ENCODE results near the gene TSPAN8.
"Not testable (repeated sequence)": the region's sequence is repeated elsewhere in the genome, so short reads cannot be mapped to it uniquely, and the experiment has no call there.

Gene TSPAN8

DNA sequence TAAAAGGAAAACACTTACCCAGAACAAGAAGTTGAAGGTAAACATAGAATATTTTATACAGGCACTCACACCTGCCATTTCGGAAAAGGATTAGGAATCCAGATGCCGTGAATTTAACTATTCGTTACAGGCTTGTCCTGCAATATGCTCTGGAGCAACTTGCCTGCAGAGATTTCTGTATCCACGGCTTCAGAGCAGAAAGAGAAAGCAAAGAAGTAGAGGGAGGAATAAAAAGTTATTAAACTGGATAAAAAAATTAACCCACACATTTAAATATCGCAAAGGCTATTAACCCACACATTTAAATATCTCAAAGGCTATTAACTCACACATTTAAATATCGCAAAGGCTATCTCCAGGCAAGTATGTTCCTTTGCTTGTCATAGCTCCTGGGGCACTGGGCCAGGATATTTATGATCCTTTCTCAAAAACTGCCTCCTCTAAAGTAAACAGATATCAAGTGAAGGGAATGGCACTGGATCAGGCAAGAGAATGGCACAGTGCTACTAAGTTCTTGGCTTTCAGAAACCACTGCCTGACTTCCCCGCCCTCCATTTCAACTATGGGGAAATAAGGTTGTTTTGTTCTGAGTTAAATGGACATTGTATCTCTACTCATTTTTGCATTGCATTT is at the start of gene TSPAN8:
TSPAN8 (minus strand) TSS at position 399 of the 633 bp plus-strand sequence; CDS start at position 78, 321 bp downstream.
- DNase-seq = peak; percentile 29 to 79 (median 37)

GRCh38 chr12:71201136-71201679 is 43.4 kb upstream of the TSPAN8 start:
- peak in 2 of 3 experiments; percentile 34 to 81 for DNase-seq

DNA sequence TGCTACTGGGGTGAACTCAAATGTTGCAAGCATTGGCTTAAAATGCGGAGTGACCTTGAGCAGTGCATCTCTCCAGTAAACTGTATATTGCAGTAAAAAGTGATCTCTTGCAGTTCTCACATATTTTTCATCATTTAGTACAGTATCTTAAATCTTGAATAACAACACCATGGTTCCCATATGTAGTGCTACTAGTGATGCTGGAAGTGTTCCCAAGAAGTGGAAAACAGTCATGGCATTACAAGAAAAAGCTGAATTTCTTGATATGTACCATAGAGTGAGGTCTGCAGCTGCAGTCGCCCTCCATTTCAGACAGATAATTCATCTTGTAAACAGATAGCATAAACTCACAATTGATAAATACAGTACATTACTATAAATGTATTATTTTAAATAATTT is 42.9 kb upstream of the TSPAN8 start:
- no peak for DNase-seq

DNA sequence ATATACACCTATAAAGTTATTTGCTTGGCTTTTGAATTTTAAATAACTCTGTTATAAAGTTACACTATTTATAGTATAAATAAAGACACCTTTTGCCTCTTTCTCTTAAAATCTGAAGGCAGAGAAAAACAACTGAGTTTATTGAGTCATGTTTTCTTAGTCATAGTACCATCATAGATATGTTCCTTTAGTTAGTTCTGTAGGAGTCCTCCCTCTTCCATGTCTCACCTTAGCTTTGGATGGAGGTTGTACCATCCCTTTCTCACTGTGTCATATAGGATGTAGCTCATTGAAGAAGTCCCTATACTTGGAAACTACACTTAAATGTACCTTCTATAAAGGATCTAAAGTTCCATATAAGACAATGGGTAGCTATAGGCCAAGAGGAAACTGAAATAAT is 39.7 kb upstream of the TSPAN8 start:
- no peak for DNase-seq

DNA sequence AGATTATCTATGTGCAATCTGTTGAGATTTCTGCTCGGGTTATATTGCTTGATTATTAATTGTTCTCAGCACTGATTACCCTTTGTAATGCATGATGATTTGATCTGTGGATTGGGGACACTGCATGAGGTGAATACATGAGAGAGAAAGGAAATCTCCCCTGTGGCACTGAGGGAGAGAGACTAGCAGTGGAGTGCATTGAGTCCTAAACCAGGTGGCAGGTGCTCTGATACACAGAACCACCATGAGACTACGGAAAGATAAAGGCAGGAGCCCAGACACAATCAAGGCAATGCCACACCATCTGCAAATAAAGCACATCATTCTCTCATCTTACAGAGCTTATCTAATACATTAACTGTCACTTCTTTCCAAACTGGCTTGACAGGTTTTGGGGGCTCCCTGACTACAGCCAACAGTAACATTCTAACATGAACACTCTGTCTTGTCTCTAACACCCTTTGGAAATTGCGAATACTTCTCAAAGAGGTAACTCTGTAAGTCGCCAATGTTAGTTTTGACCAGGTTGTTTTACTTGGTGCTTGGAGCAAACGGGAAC is 37.6 kb upstream of the TSPAN8 start:
- DNase-seq = peak in 2 of 3 experiments; percentile 65 to 70

DNA sequence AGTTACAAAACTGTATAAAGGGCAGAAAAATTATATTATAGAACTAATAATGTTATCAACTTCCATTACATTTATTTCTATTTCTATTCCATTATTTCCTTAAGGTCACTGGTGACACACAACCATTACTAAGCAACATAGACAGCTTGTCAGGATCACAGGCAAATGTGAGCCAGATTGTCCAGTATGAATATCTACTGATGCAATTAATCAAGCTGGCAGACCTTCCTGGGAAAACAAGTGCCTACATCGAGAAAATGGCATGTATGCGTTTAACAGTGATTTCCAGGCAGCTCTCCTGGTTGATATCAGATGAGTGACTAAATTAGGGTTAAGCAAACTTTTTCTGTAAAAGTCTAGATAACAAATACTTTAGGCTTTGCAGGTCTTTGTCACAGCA is 36.9 kb upstream of the TSPAN8 start:
- peak in 2 of 3 experiments; percentile 12 to 42 for DNase-seq

GRCh38 chr12:71193041-71193440 is 35.2 kb upstream of the TSPAN8 start:
- DNase-seq = no peak

DNA sequence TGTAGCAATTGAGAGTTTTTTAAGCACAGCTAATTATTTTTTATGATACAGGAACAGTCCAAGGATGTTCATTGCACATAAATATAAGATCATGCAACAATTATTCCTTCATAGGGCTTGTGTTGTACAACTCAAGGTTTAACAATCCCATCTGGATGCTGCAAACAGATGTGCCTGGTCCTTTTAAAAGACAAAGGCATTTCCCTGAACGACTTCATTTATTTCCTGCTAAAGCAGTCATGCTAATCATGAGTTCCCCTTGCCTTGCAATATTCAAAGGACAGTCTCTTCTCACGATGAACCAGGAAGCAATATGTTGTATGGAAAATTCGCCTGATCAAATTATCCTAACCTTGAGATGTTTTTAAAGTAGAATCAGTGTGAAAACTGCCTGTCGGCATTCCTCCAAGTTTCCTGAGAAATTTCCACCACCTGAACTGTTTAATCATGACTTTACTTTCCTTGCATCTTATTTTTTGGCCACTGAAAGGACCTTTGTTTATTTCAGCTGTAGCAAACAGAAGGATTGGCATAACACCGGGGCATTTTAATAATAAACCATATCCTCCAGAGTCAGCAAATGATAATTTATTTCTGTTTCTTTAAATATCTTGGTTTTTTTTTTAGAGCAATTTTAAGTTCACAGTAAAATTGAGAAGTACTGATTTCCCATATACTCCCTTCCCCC is 33.9 kb upstream of the TSPAN8 start:
- DNase-seq = no peak

DNA sequence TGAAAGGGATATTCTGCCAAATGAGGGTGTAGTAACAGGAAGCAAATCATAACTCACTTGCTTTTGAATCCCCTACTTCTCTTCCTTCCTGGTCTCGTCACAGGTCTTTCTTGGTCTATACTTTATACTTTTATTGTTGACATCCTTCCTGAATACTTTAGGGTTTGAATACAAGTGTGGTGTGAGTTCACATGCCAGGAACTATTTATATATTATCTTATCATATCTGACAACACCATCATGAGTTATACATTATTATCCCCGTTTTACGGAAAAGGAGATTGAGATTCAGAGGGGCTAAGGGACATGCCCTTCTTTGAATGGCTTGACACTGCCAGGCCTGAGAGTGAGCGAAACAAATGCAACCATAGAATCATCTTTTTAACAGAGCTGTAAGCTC is 33.0 kb upstream of the TSPAN8 start:
- DNase-seq = no peak

DNA sequence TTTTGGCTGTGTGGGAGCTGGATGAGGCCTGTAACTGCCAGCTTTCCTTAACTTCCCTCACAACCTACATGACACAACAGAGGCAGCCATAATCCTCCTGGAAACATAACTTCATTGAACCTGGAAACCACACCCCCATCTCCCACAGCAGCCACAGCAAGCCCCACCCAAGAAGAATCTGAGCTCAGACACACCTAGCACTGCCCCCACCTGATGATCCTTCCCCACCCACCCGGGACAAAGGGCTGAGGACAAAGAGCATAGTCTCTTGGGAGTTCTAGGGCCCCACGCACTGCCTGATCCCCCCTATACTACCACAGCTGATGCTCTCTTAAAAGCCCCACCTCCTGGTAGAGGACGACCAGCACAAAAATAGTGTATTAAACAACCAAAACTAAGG is 29.6 kb upstream of the TSPAN8 start:
- DNase-seq = no peak

- DNase-seq = no peak
These were observed 28.9 kb upstream of the TSPAN8 start for GRCh38 chr12:71186571-71187288.

DNA sequence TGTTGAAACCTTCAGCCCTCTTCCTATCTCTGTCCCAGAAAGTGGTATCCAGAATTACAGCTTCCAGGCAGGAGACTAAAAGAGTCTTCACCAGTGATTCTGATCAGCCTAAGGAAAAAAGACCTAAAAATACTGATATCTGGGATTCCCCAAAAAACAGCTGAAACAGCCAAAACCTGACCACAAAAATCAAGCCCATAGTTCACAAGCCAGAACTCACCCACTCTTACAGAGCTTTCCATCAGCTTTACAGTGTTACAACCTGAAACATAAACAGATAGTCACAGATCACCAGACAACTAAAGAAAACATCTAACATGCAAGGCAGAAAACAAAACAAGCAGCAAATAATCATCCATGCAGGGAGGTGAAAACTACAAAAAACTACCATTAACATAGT is 26.0 kb upstream of the TSPAN8 start:
- no peak for DNase-seq

GRCh38 chr12:71183018-71183417 is 25.2 kb upstream of the TSPAN8 start:
- DNase-seq = no peak

GRCh38 chr12:71178162-71178561 is 20.4 kb upstream of the TSPAN8 start:
- no peak for DNase-seq

GRCh38 chr12:71174825-71175224 is 17.0 kb upstream of the TSPAN8 start:
- DNase-seq = no peak

- DNase-seq = no peak
These were observed 16.3 kb upstream of the TSPAN8 start for GRCh38 chr12:71174146-71174545.

GRCh38 chr12:71170456-71170855 is 12.7 kb upstream of the TSPAN8 start:
- no peak for DNase-seq

DNA sequence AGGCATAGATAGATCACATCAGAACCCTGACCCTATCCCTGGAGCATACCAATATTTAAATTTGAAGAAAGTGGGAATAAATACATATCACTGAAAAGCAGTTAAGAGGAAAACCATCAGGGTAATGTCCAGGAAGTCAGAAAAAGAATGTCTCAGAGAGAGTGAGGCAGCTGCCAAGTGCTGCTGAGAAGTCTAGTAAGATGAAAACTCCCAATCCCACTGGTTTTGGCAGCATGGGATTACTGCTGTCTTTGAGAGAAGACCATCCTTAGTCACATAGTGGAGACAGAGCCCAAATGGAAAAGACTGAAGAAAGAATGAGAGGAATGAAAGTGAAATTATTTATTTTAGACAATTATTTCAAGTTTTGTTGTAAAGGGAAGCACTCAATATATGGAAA is 11.5 kb upstream of the TSPAN8 start:
- DNase-seq = no peak

DNA sequence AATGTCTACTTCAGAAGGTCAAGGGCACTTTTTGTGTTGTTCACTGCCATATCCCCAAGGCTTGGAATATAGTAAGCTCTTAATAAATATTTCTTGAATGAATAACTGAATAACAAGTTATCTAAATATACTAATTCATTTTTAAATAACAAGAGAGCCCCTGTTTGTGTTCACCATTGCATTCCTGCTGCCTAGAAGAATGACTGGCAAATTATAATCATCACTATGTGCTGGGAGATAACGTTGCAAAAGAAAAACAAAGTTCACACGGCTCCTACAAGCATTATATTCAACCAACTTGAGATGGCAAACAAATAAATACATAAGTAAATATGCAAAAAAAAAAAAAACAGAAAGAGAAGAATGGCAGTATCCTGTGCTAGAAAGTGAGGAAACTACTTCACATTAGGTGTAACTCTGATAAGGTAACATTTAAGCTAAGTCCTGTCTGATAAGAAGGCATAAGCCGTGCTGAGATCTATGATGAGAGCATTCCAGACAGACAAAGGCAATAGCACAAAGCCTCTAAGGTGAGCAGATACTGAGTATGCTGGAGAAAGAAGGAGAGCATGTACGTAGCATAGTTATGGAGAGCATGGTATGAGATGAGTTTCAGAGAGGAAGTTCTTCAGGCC is 9.2 kb upstream of the TSPAN8 start:
- no peak for DNase-seq

DNA sequence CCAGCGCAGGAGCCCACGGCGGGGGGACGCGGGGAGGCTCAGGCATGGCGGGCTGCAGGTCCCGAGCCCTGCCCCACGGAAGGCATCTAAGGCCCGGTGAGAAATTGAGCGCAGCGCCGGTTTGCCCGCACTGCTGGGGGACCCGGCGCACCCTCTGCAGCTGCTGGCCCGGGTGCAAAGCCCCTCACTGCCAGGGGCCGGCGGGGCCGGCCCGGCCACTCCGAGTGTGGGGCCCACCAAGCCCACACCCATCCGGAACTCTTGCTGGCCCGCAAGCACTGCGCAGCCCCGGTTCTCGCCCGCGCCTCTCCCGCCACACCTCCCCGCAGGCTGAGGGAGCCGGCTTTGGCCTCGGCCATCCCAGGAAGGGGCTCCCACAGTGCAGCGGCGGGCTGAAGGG is 8.5 kb upstream of the TSPAN8 start:
- no peak for DNase-seq

GRCh38 chr12:71165780-71166179 is 8.0 kb upstream of the TSPAN8 start:
- DNase-seq = not testable (repeated sequence)

- DNase-seq = no peak
These were observed 6.9 kb upstream of the TSPAN8 start for GRCh38 chr12:71164568-71165197.

Data from NCI-H1417 (cell line).